NCI-H1694 treated with DMSO at 0.1 percent for 48 hours (cell line): Measurements from ENCODE around the gene FGB.
"Not testable (repeated sequence)": the region's sequence is repeated elsewhere in the genome, so short reads cannot be mapped to it uniquely, and the experiment has no call there.

Experiments
- DNase-seq: peaks from one replicate; lab custom pipeline; 2025; lab: John Stamatoyannopoulos, UW

The FGB gene

GRCh38 chr4:154566639-154567204 lies 3.9 kb downstream of the FGB start:
- DNase-seq, result no peak

DNA sequence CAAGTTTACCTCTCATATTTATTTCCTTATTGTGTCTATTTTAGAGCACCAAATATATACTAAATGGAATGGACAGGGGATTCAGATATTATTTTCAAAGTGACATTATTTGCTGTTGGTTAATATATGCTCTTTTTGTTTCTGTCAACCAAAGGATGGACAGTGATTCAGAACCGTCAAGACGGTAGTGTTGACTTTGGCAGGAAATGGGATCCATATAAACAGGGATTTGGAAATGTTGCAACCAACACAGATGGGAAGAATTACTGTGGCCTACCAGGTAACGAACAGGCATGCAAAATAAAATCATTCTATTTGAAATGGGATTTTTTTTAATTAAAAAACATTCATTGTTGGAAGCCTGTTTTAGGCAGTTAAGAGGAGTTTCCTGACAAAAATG lies 6.2 kb downstream of the FGB start:
- no peak for DNase-seq

DNA sequence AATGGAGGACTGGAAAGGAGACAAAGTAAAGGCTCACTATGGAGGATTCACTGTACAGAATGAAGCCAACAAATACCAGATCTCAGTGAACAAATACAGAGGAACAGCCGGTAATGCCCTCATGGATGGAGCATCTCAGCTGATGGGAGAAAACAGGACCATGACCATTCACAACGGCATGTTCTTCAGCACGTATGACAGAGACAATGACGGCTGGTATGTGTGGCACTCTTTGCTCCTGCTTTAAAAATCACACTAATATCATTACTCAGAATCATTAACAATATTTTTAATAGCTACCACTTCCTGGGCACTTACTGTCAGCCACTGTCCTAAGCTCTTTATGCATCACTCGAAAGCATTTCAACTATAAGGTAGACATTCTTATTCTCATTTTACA lies 6.8 kb downstream of the FGB start:
- DNase-seq, result no peak

- DNase-seq, result no peak
Observed at GRCh38 chr4:154573190-154573870, 10.5 kb downstream of the FGB start.

DNA sequence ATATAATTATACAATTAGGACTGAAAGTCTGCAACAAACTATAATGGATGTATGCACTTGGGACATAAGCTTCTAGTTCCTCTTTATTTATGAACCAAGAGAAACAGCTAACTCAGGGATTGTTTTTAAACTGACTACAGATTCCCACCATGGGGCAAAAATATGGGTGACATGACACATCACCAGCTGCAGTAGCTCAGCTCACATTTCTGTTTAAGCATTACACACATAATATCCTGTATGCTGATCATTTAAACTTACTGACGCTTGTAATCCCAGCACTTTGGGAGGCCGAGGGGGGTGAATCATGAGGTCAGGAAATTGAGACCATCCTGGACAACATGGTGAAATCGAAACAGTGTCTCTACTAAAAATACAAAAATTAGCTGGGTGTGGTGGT lies 11.5 kb downstream of the FGB start:
- no peak for DNase-seq

GRCh38 chr4:154577324-154577723 lies 14.5 kb downstream of the FGB start:
- DNase-seq, result no peak

- no peak for DNase-seq
Observed at GRCh38 chr4:154578919-154579318, 16.1 kb downstream of the FGB start.

DNA sequence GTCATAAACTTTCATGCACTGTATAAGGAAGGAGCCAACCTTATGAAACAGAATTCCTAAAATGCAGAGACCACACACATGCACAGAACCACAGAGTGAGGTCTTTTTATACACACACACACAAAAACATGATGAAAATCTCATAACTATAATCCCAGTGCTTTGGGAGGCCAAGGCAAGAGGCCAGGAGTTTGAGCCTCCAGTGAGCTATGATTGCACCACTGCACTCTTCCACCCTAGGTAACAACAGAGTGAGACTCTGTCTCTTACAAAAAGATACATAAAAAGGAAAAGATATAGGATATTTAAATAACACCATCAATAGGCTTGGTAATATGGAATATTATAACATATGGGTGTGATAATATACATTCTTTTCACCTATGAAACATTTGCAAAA lies 17.1 kb downstream of the FGB start:
- no peak for DNase-seq

DNA sequence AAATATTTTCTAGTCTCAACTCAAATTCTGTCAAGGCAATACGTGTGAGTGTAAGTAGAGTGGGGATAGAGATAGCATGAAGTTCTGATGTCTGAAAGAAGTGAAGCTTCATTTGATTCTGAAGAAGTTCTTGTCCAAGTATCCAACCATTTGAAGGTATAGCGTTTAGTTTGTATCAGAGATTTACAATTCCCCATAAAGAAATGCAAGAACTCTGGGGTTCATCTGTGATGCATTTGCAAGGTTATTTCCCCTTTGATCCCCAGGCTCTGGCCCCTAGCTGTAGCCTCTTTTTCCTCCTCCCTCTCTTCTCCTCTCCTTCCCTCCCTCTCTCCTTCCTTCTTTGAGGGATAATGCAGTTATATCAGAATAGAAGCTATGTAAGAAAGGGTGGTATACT lies 19.9 kb downstream of the FGB start:
- no peak for DNase-seq

GRCh38 chr4:154583230-154583629 lies 20.4 kb downstream of the FGB start:
- no peak for DNase-seq

DNA sequence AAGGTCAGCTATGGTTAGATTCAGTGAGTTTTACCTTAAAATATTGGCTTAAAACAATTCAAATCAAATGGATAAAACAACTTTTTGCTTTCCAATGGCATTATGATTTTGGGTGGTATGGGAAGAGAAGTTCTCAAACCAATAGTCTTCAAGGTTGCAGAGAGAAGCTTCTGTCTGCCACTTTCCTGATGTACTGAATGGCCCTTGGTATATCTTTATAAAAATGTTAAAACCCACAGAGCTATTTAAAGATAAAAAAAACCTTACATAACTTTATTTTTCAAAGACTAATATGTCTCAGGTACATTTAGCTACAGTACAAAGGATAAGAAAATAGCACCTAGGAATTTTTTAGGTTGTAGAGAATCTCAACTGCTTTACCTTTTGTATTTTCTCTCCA lies 20.9 kb downstream of the FGB start:
- no peak for DNase-seq

GRCh38 chr4:154584259-154584658 lies 21.4 kb downstream of the FGB start:
- DNase-seq, result no peak

DNA sequence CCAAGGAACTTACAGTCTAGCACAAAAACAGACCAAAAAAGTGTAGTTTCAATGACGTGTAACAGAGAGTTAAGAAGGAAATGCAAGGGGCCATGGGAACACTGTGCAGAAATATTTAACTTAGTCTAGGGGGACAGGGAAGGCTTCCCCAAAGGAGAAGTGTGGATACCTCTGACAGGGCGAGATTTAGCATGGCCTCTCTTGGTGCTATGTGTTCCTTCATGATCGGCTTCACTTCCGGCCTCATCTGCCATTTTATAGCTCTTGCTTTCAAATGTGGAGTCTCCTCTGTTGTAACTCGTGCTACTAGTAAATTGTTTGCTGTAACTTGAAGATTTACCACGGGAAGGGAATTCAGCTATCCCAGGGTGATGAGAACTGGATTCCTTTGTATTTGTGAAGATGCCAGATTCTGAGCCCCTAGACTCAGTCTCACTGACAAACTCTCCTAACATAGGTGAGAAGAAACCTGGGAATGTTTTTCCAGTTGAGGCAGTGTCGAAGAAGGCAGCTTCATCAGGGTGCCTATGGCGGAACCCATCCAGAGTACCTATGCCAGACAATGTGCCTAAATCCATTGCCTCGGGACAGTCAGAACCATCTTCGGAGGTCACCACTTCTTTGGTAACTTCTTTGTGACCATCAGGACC lies 22.7 kb downstream of the FGB start:
- no peak for DNase-seq

- DNase-seq, result no peak
Observed at GRCh38 chr4:154586296-154587033, 23.7 kb downstream of the FGB start.

DNA sequence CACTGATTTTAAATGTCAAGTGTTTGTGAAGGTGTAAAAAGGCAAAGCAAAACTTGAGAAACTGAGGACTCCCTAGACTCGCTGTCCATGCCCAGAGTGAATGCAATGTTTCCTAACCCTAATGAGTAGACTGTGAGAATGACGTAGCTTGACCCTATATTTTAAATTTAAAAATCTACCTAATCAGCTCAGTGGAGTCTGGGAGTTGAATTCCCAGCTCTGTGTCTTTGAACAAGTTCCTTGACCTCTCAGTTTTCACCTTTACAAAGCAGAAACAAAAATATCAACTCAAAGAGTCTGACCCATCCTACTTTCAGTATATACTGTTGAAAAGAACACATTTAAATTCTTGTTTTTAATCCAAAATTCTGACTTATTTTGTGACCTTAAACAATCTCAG lies 25.4 kb downstream of the FGB start:
- no peak for DNase-seq

- DNase-seq, result no peak
Observed at GRCh38 chr4:154589296-154590197, 26.7 kb downstream of the FGB start.

GRCh38 chr4:154590329-154591006 lies 27.7 kb downstream of the FGB start, which contains the start of gene FGA:
Gene FGA, minus strand, starts transcription at chr4:154590742. Its CDS starts 55 bp downstream, at chr4:154590687.
- no peak for DNase-seq

GRCh38 chr4:154591890-154592289 lies 29.1 kb downstream of the FGB start:
- DNase-seq, result no peak

GRCh38 chr4:154593868-154594267 lies 31.1 kb downstream of the FGB start:
- no peak for DNase-seq

GRCh38 chr4:154594343-154594742 lies 31.5 kb downstream of the FGB start:
- not testable (repeated sequence) for DNase-seq

- DNase-seq, result no peak
Observed at GRCh38 chr4:154595807-154596206, 33.0 kb downstream of the FGB start.
